Type B pancreatic cell (in vitro differentiated cells): Measurements from ENCODE around the gene SIRT5. TPM values are rescaled to one million over a fixed set of nuclear protein-coding genes. Genes with fewer than 3 reads are reported as not detected.

ENCODE experiments used
- DNase-seq: peaks from one replicate; pipeline ENCODE4 v3.0.0; 2021; ENCODE audit warnings: mixed read lengths; ENCODE audit not compliant: unreplicated experiment; ENCODE audit errors: extremely low spot score
- H3K27ac Mint-ChIP-seq: 2 replicates; pipeline ENCODE4 v1.8.0; 2021; ENCODE audit warnings: mild to moderate bottlenecking, mixed read lengths
- H3K27me3 Mint-ChIP-seq: 2 replicates; pipeline ENCODE4 v1.8.0; 2021; ENCODE audit warnings: mixed read lengths
- H3K36me3 Mint-ChIP-seq: 2 replicates; pipeline ENCODE4 v1.8.0; 2021; ENCODE audit warnings: mixed read lengths
- H3K4me1 Mint-ChIP-seq: one replicate; pipeline ENCODE4 v1.8.0; 2021; ENCODE audit warnings: mixed read lengths; ENCODE audit not compliant: unreplicated experiment
- H3K4me3 Mint-ChIP-seq: 2 replicates; pipeline ENCODE4 v1.8.0; 2021; ENCODE audit warnings: mild to moderate bottlenecking, mixed read lengths
- H3K9me3 Mint-ChIP-seq: 2 replicates; pipeline ENCODE4 v1.8.0; 2021; ENCODE audit warnings: mixed read lengths
- CTCF ChIP-seq: fragments of 200-600 bp; sonication (generic); conservative IDR thresholded peaks from 2 replicates; pipeline ENCODE4 v1.5.0; 2021; ENCODE audit warnings: antibody characterized with exemption, mild to moderate bottlenecking
- total RNA-seq: library from RNA; stranded (reverse); gene quantifications from 2 replicates; pipeline ENCODE4 v1.2.1, GENCODE V29; 2021; ENCODE audit warnings: low replicate concordance

SIRT5 gene
- total RNA-seq, 1 donor from 2014 or later = 15.3 TPM

- no peaks in the 10 kb centered on the region for H3K27me3 Mint-ChIP-seq
- H3K9me3 Mint-ChIP-seq = no peaks in the 10 kb centered on the region
- H3K27ac Mint-ChIP-seq = no peak overlapping the region
- DNase-seq = no peak
- peaks cover 14% of the 10 kb centered on the region for H3K36me3 Mint-ChIP-seq
- no peak overlapping the region for H3K4me3 Mint-ChIP-seq
- no peaks in the 10 kb centered on the region for H3K4me1 Mint-ChIP-seq
- TF ChIP-seq CTCF = no peak
These were observed 12.5 kb downstream of the SIRT5 start for GRCh38 chr6:13586603-13587542.

GRCh38 chr6:13589801-13590200 is 15.4 kb downstream of the SIRT5 start:
- Mint-ChIP-seq H3K4me3 (no peak overlapping the region), H3K9me3 (no peaks in the 10 kb centered on the region), H3K4me1 (no peaks in the 10 kb centered on the region), H3K36me3 (peaks cover 9% of the 10 kb centered on the region), H3K27me3 (no peaks in the 10 kb centered on the region), H3K27ac (no peak overlapping the region)
- TF ChIP-seq CTCF = no peak
- no peak for DNase-seq

GRCh38 chr6:13590574-13591153 is 16.3 kb downstream of the SIRT5 start:
- no peaks in the 10 kb centered on the region for H3K9me3 Mint-ChIP-seq
- no peaks in the 10 kb centered on the region for H3K4me1 Mint-ChIP-seq
- TF ChIP-seq CTCF = no peak
- H3K27me3 Mint-ChIP-seq = no peaks in the 10 kb centered on the region
- H3K36me3 Mint-ChIP-seq = peaks cover 9% of the 10 kb centered on the region
- no peak overlapping the region for H3K4me3 Mint-ChIP-seq
- no peak for DNase-seq
- no peak overlapping the region for H3K27ac Mint-ChIP-seq

GRCh38 chr6:13591205-13591921 is 17.0 kb downstream of the SIRT5 start:
- no peaks in the 10 kb centered on the region for H3K4me1 Mint-ChIP-seq
- TF ChIP-seq CTCF = no peak
- H3K27me3 Mint-ChIP-seq = no peaks in the 10 kb centered on the region
- H3K4me3 Mint-ChIP-seq = no peak overlapping the region
- DNase-seq = no peak
- H3K27ac Mint-ChIP-seq = no peak overlapping the region
- H3K9me3 Mint-ChIP-seq = no peaks in the 10 kb centered on the region
- H3K36me3 Mint-ChIP-seq = peaks cover 9% of the 10 kb centered on the region

- H3K4me1 Mint-ChIP-seq = peaks cover 1% of the 10 kb centered on the region
- DNase-seq = no peak
- no peaks in the 10 kb centered on the region for H3K9me3 Mint-ChIP-seq
- no peak overlapping the region for H3K27ac Mint-ChIP-seq
- H3K4me3 Mint-ChIP-seq = no peak overlapping the region
- TF ChIP-seq CTCF = no peak
- H3K27me3 Mint-ChIP-seq = no peaks in the 10 kb centered on the region
- H3K36me3 Mint-ChIP-seq = peaks cover 12% of the 10 kb centered on the region
These were observed 18.7 kb downstream of the SIRT5 start for GRCh38 chr6:13593103-13593502.
